GM23338 (cell line): ENCODE measurements around the gene AMDHD1. TPM values are rescaled to one million over a fixed set of nuclear protein-coding genes. Genes with fewer than 3 reads are reported as not detected.

Source experiments
- ATAC-seq: fragments of 200-7000 bp; cut with Tn5 transposase; 3 replicates; pipeline ENCODE4 v1.9.1; 2020
- DNase-seq: peaks from one replicate; pipeline ENCODE4 v3.0.0-alpha.2; 2015; ENCODE audit warnings: low spot score
- H2AFZ ChIP-seq: fragments of 200-600 bp; sonication (generic); 2 replicates; pipeline ENCODE4 v1.8.0; 2016; ENCODE audit warnings: antibody characterized with exemption, mild to moderate bottlenecking, moderate library complexity
- H3F3A ChIP-seq: fragments of 200-600 bp; sonication (generic); replicated peaks from 2 replicates; pipeline ENCODE4 v1.8.0; 2017; ENCODE audit warnings: antibody characterized with exemption, mixed run types, low read depth
- H3K27ac ChIP-seq: fragments of 200-600 bp; sonication (generic); 2 replicates; pipeline ENCODE4 v1.6.1; 2016; ENCODE audit warnings: low read depth
- H3K27me3 ChIP-seq: fragments of 200-600 bp; sonication (generic); 2 replicates; pipeline ENCODE4 v1.8.0; 2016; ENCODE audit warnings: mild to moderate bottlenecking, mixed run types, moderate library complexity; ENCODE audit not compliant: insufficient read depth
- H3K36me3 ChIP-seq: fragments of 200-600 bp; sonication (generic); 2 replicates; pipeline ENCODE4 v1.8.0; 2016; ENCODE audit warnings: mild to moderate bottlenecking; ENCODE audit not compliant: insufficient read depth
- H3K4me1 ChIP-seq: fragments of 200-600 bp; sonication (generic); 2 replicates; pipeline ENCODE4 v1.8.0; 2016; ENCODE audit warnings: mild to moderate bottlenecking, moderate library complexity; ENCODE audit not compliant: insufficient read depth
- H3K4me2 ChIP-seq: fragments of 200-600 bp; sonication (generic); 2 replicates; pipeline ENCODE4 v1.7.1; 2017; ENCODE audit warnings: mixed run types
- H3K4me3 ChIP-seq: fragments of 200-600 bp; sonication (generic); 2 replicates; pipeline ENCODE4 v1.6.1; 2016; ENCODE audit warnings: mixed run types
- H3K79me2 ChIP-seq: fragments of 200-600 bp; sonication (generic); replicated peaks from 2 replicates; pipeline ENCODE4 v1.8.0; 2017; ENCODE audit warnings: mild to moderate bottlenecking; ENCODE audit not compliant: insufficient read depth
- H3K9me2 ChIP-seq: fragments of 200-600 bp; sonication (generic); 2 replicates; pipeline ENCODE4 v1.8.0; 2017; ENCODE audit not compliant: insufficient read depth
- H4K20me1 ChIP-seq: fragments of 200-600 bp; sonication (generic); replicated peaks from 2 replicates; pipeline ENCODE4 v1.8.0; 2017; ENCODE audit warnings: mild to moderate bottlenecking; ENCODE audit not compliant: insufficient read depth
- H3K27ac Mint-ChIP-seq: 2 replicates; pipeline ENCODE4 v1.8.0; 2020; ENCODE audit warnings: inconsistent platforms, mild to moderate bottlenecking, moderate library complexity, mixed read lengths
- H3K27me3 Mint-ChIP-seq: 3 replicates; pipeline ENCODE4 v1.8.0; 2022; ENCODE audit warnings: low read depth, mild to moderate bottlenecking, moderate library complexity, mixed read lengths, inconsistent platforms; ENCODE audit not compliant: insufficient read depth, poor library complexity
- H3K36me3 Mint-ChIP-seq: 3 replicates; pipeline ENCODE4 v1.8.0; 2021; ENCODE audit warnings: low read depth, mild to moderate bottlenecking, inconsistent platforms, moderate library complexity, mixed read lengths
- H3K4me1 Mint-ChIP-seq: 3 replicates; pipeline ENCODE4 v1.8.0; 2020; ENCODE audit warnings: mild to moderate bottlenecking, inconsistent platforms, mixed read lengths
- H3K4me3 Mint-ChIP-seq: 3 replicates; pipeline ENCODE4 v1.8.0; 2021; ENCODE audit warnings: moderate library complexity, mild to moderate bottlenecking, inconsistent platforms, mixed read lengths
- H3K9me3 Mint-ChIP-seq: 3 replicates; pipeline ENCODE4 v1.8.0; 2020; ENCODE audit warnings: moderate library complexity, mild to moderate bottlenecking, inconsistent platforms, mixed read lengths
- CREB1 ChIP-seq: fragments of 250-450 bp; sonication (Bioruptor Pico); IDR thresholded peaks from 2 replicates; pipeline ENCODE4 v1.5.0; 2020; ENCODE audit warnings: low read depth, mild to moderate bottlenecking, moderate library complexity
- CTCF ChIP-seq, 2 experiments: fragments of 200-600 bp in 1 of 2; sonication (generic) in 1 of 2; conservative IDR thresholded peaks; 2 replicates each; pipeline versions ENCODE4 v1.5.1 to v1.6.1; 2016 to 2017; ENCODE audit warnings: antibody characterized with exemption in 2 of 2, low read depth in 2 of 2, mild to moderate bottlenecking in 2 of 2, moderate library complexity in 1 of 2
- ETS1 ChIP-seq: IDR thresholded peaks from 2 replicates; pipeline ENCODE4 v1.6.1; 2016; ENCODE audit warnings: antibody characterized with exemption
- EZH2 ChIP-seq: fragments of 200-600 bp; sonication (generic); IDR thresholded peaks from one replicate; pipeline ENCODE4 v1.8.0; 2017; ENCODE audit warnings: antibody characterized with exemption, mild to moderate bottlenecking, low read depth; ENCODE audit not compliant: unreplicated experiment
- EZH2phosphoT487 ChIP-seq: fragments of 200-600 bp; sonication (generic); IDR thresholded peaks from one replicate; pipeline ENCODE4 v1.8.1; 2018; ENCODE audit warnings: antibody characterized with exemption; ENCODE audit not compliant: unreplicated experiment
- JUNB ChIP-seq: IDR thresholded peaks from one replicate; pipeline ENCODE4 v1.6.1; 2016; ENCODE audit warnings: antibody characterized with exemption; ENCODE audit not compliant: unreplicated experiment
- NANOG ChIP-seq: IDR thresholded peaks from 2 replicates; pipeline ENCODE4 v1.6.1; 2016; ENCODE audit warnings: antibody characterized with exemption, borderline replicate concordance
- POLR2AphosphoS5 ChIP-seq: IDR thresholded peaks from 2 replicates; pipeline ENCODE4 v1.6.1; 2016; ENCODE audit warnings: antibody characterized with exemption, low read depth
- REST ChIP-seq: IDR thresholded peaks from one replicate; pipeline ENCODE4 v1.6.1; 2018; ENCODE audit warnings: antibody characterized with exemption; ENCODE audit not compliant: unreplicated experiment
- STAT1 ChIP-seq: IDR thresholded peaks from one replicate; pipeline ENCODE4 v1.6.1; 2016; ENCODE audit warnings: antibody characterized with exemption; ENCODE audit not compliant: unreplicated experiment
- ZNF114 ChIP-seq: fragments of 250-450 bp; sonication (Bioruptor Pico); IDR thresholded peaks from 2 replicates; pipeline ENCODE4 v1.5.0; 2020; ENCODE audit warnings: mild to moderate bottlenecking, moderate library complexity
- ZNF331 ChIP-seq: fragments of 250-450 bp; sonication (Bioruptor Pico); IDR thresholded peaks from 2 replicates; pipeline ENCODE4 v1.5.0; 2020; ENCODE audit warnings: low read depth, mild to moderate bottlenecking, moderate library complexity
- ZNF462 ChIP-seq: fragments of 250-450 bp; sonication (Bioruptor Pico); IDR thresholded peaks from 2 replicates; pipeline ENCODE4 v1.5.0; 2020; ENCODE audit warnings: mild to moderate bottlenecking, moderate library complexity
- polyA plus RNA-seq: library from polyadenylated mRNA; unstranded; fragments of >200 nt; fragmentation: Nextera tagmentation; extraction: Ambion mirVana; gene quantifications from 2 replicates; pipeline ENCODE4 v1.2.1, GENCODE V29; 2016
- total RNA-seq: library from RNA; depleted of rRNA; stranded (reverse); fragments of >200 nt; shearing (Covaris generic); gene quantifications from 2 replicates; pipeline ENCODE4 v1.2.3, GENCODE V29; 2014

The AMDHD1 gene
- total and polyA plus RNA-seq, 2 experiments from 2014 or later = 0.21 to 0.24 TPM

GRCh38 chr12:95922231-95922630, 20.9 kb upstream of the AMDHD1 start:
- Histone ChIP-seq H3K4me3 (no peak overlapping the region), H3K9me2 (no peaks in the 10 kb centered on the region), H3K4me2 (no peak overlapping the region), H3K36me3 (no peaks in the 10 kb centered on the region), H2AFZ (no peak overlapping the region), H3K79me2 (no peaks in the 10 kb centered on the region), H4K20me1 (no peaks in the 10 kb centered on the region), H3K4me1 (no peaks in the 10 kb centered on the region), H3K27me3 (no peaks in the 10 kb centered on the region), H3F3A (no peaks in the 10 kb centered on the region), H3K27ac (no peak overlapping the region)
- H3K36me3 Mint-ChIP-seq = no peaks in the 10 kb centered on the region
- H3K4me1 Mint-ChIP-seq = no peaks in the 10 kb centered on the region
- peaks cover 3% of the 10 kb centered on the region; the same call in 1 of the 3 replicates for H3K9me3 Mint-ChIP-seq
- H3K27me3 Mint-ChIP-seq = peaks cover 6% of the 10 kb centered on the region
- no peak for ATAC-seq
- H3K27ac Mint-ChIP-seq = no peak overlapping the region
- H3K4me3 Mint-ChIP-seq = no peak overlapping the region
- DNase-seq = no peak
- TF ChIP-seq EZH2phosphoT487 = no peak
- TF ChIP-seq NANOG = no peak
- no peak for TF ChIP-seq ETS1
- TF ChIP-seq JUNB = no peak
- TF ChIP-seq CREB1 (CRISPR knock-in tag) = no peak
- no peak for TF ChIP-seq POLR2AphosphoS5
- no peak for TF ChIP-seq ZNF462 (CRISPR knock-in tag)
- no peak for TF ChIP-seq REST
- TF ChIP-seq CTCF (conservative IDR thresholded peaks at IDR 0.05; ENCODE audit: low read depth in 2 of 2) = no peak
- TF ChIP-seq EZH2 = no peak
- no peak for TF ChIP-seq ZNF114
- TF ChIP-seq STAT1 = no peak
- no peak for TF ChIP-seq ZNF331 (CRISPR knock-in tag)
